Ovary (tissue), 3 donors: ENCODE measurements around the gene GNG7.

Source experiments
- EP300 ChIP-seq: sonication (generic); formaldehyde crosslinking; IDR thresholded peaks from one replicate; pipeline ENCODE4 v1.6.1; 2017; ENCODE audit warnings: antibody characterized with exemption
- TF ChIP-seq, protein P1 (sequence below), 3 donors: fragments of 450-650 bp in 2 of 3; fragments of 200-600 bp in 1 of 3; IDR thresholded peaks; one replicate each; pipeline versions ENCODE4 v1.5.1 to v1.8.0; 2016 to 2022; ENCODE audit warnings: antibody characterized with exemption in 3 of 3, mild to moderate bottlenecking in 1 of 3
- donor health status: DM: no; HTN: no; CAD: no.

DNA sequence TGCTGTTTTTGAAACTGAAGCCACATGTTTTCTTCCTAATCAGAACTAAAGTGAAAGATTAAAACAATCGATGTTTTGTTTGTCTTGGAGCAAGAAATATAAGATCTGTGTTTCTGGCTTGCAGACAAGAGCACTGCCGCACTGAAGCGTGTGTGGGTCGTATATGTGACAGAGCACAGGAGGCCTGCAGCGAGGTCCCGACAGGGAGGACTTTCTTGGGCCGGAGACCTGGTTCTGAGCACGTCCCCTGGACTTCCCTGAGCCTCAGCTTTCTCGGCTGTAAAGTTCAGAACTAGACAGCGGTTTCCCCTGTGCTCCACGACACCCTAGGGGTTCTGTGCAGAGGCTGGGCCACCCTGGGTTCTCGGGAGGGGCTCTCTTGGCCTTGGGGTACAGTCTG, 166.0 kb downstream of the GNG7 start:
- TF ChIP-seq, protein P1, sequence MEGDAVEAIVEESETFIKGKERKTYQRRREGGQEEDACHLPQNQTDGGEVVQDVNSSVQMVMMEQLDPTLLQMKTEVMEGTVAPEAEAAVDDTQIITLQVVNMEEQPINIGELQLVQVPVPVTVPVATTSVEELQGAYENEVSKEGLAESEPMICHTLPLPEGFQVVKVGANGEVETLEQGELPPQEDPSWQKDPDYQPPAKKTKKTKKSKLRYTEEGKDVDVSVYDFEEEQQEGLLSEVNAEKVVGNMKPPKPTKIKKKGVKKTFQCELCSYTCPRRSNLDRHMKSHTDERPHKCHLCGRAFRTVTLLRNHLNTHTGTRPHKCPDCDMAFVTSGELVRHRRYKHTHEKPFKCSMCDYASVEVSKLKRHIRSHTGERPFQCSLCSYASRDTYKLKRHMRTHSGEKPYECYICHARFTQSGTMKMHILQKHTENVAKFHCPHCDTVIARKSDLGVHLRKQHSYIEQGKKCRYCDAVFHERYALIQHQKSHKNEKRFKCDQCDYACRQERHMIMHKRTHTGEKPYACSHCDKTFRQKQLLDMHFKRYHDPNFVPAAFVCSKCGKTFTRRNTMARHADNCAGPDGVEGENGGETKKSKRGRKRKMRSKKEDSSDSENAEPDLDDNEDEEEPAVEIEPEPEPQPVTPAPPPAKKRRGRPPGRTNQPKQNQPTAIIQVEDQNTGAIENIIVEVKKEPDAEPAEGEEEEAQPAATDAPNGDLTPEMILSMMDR (IDR thresholded peaks at IDR 0.05), result no peak
- no peak for TF ChIP-seq EP300
